GM12891 (cell line): ENCODE results near the gene PDXK.

ENCODE experiments used
- DNase-seq: peaks from one replicate; pipeline ENCODE4 v3.0.0; 2011; ENCODE audit warnings: low spot score; ENCODE audit not compliant: insufficient read length
- FAIRE-seq: peaks from 2 replicates; lab custom pipeline; 2011; peaks lifted over from hg19 to GRCh38; lab: Jason Lieb, UNC
- PAX5 ChIP-seq: IDR thresholded peaks from 2 replicates; pipeline ENCODE4 v1.6.1; 2011; ENCODE audit warnings: low read length, moderate library complexity, mild to moderate bottlenecking; ENCODE audit not compliant: insufficient read depth, severe bottlenecking
- POLR2A ChIP-seq: IDR thresholded peaks from 2 replicates; pipeline ENCODE4 v1.6.1; 2011; ENCODE audit warnings: low read depth, low read length, control low read depth
- POLR2AphosphoS5 ChIP-seq: IDR thresholded peaks from 2 replicates; pipeline ENCODE4 v1.6.1; 2011; ENCODE audit warnings: low read depth, low read length, control low read depth
- POU2F2 ChIP-seq: IDR thresholded peaks from 2 replicates; pipeline ENCODE4 v1.6.1; 2011; ENCODE audit warnings: low read depth, mild to moderate bottlenecking, control low read depth, low read length, moderate library complexity
- SPI1 ChIP-seq: IDR thresholded peaks from 2 replicates; pipeline ENCODE4 v1.6.1; 2011; ENCODE audit warnings: low read depth, low read length, control low read depth
- TAF1 ChIP-seq: IDR thresholded peaks from 2 replicates; pipeline ENCODE4 v1.6.1; 2011; ENCODE audit warnings: low read depth, low read length, control low read depth

Gene PDXK

GRCh38 chr21:43731891-43732711, 13.2 kb downstream of the PDXK start:
- FAIRE-seq (no peak), DNase-seq (no peak)
- no peak for TF ChIP-seq SPI1
- no peak for TF ChIP-seq POLR2AphosphoS5
- TF ChIP-seq POU2F2: no peak
- no peak for TF ChIP-seq POLR2A
- TF ChIP-seq PAX5: no peak

- no peak for DNase-seq
- TF ChIP-seq POU2F2 (no peak), TAF1 (no peak), SPI1 (no peak), PAX5 (no peak), POLR2A (no peak), POLR2AphosphoS5 (no peak)
- FAIRE-seq: no peak
These were observed 14.1 kb downstream of the PDXK start for GRCh38 chr21:43733060-43733459.

DNA sequence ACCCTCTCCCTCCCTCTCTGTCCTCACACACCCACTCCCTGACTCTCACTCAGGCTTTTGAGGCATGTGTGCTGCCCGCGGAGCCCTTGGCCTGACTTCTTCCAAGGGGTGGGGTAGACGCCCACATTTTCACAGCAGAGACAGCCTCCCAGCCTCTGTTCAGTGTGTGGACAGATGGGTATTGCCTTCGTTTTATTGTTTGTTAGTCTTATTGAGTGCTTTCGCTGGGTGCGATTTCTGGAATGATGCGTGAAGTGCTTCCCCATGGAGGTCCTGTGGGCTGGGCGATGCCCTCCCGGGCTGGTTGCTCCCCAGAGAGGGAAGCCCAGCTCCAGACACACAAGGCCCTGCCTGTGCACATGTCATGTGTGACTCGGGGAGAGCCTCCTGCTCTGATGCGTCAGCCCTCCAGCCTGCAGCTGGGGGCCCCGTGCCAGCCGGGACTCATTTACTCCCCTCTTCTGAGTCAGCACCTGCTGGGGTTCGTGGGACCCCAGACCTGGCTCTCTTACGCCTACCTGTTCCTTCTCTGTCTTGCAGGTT, 14.7 kb downstream of the PDXK start:
- TF ChIP-seq POLR2AphosphoS5 (no peak), POLR2A (no peak), TAF1 (no peak)
- DNase-seq (no peak), FAIRE-seq (no peak)

- DNase-seq (no peak), FAIRE-seq (no peak)
These were observed 15.4 kb downstream of the PDXK start for GRCh38 chr21:43734131-43734927.

DNA sequence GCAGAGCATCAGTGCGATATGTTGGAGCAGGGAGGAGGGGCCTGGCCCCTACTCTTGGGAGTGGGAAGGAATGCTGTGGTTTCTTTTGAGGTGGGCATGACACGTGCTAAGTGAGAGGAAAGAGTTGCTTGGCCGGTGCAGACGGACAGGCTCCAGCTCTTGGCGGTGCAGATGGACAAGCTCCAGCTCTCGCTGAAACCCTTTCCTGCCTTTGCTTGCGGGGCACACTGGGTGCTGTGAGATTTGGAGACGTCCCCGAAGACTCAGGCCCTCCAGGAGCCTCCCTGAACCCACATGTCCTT, 15.9 kb downstream of the PDXK start:
- TF ChIP-seq POU2F2 (no peak), PAX5 (no peak), POLR2A (no peak), SPI1 (no peak), TAF1 (no peak), POLR2AphosphoS5 (no peak)
- FAIRE-seq (no peak), DNase-seq (no peak)

More at GRCh38 chr21:43734131-43734927, 15.4 kb downstream of the PDXK start:
- TF ChIP-seq SPI1 (no peak), TAF1 (no peak), POU2F2 (no peak), PAX5 (no peak), POLR2AphosphoS5 (no peak)

DNA sequence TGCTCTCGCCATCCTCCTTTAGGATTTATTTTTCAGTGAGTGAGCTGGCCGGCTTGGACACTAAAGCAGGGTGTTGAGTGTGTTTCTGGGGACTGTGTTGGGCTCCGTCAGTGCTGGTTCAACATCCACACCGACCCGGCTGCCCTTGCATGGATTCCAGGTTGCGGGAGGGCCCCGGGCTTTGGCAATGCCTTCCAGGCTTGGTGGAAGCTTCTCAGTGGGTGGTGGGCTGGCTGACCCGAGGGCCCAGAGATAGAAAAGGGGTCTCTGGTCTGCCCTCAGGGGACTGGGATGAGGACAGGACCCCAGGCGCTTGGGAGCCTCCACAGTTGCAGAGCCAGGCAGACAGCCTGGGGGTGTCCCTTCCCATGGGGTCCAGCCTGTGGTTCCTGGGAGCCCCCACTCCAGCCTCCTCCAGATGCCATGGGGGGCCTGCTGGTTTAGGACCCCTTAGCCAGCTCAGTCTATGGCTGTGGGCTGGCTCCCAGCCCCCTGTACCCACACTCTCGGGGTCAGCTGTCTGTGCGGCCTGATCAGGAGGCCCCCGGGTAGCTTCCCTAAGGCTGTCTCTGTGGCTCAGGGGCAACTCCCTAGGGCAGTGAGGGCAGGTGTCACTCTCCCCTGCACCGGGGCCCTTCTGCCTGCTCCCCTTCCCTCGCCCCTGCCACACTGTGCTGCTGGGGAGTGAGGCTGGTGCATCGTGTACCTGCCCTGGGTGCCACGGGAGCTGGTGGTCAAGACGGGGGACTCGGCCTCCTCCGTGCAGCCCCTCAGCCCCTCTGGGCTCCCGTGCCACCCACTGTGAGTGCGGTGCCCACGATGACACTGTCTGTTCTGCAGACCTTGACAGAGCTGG, 16.5 kb downstream of the PDXK start:
- TF ChIP-seq SPI1 (no peak), PAX5 (no peak), POLR2A (no peak), POLR2AphosphoS5 (no peak), POU2F2 (no peak), TAF1 (no peak)
- FAIRE-seq: no peak
- no peak for DNase-seq

- DNase-seq: no peak
- no peak for FAIRE-seq
- TF ChIP-seq POLR2AphosphoS5 (no peak), POU2F2 (no peak), TAF1 (no peak), SPI1 (no peak), POLR2A (no peak), PAX5 (no peak)
These were observed 17.4 kb downstream of the PDXK start for GRCh38 chr21:43736224-43736883.

DNA sequence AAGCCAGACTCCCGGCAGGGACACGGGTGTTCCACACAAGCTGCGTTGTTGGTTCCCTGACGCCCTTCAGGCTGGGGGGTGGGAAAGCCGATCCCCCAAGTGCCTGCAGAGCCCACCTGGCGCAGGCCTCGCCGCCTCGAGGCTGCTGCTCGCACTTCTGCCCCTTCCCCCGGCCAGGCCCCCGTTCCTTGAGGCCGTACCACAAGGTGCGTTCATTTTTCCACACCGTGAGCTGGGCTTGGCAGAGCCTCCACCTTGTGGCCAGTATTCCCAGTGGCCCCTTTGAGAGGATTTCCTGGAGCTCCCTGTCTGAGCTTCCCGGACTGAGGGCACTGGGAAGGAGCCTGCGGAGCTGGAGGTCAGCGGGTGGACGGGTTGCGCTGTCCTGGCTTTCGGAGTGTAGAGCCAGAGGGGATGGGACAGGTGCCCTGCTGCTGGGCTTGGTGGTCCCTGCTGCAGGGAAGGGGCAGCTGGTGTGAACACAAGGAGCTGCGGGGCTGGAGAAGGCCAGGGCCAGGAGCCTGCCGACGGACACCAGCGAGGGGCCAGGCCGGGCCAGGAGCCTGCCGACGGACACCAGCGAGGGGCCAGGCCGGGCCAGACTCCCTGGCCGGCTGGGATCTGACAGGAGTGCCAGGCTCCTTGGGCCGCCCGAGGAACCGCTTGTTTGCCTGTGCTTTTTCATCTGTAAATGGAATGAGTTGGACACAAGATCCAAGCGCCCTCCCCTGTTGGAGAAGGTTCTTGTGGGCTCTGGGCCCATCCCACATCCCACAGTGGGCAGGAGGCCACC, 18.4 kb downstream of the PDXK start:
- no peak for FAIRE-seq
- no peak for DNase-seq
- TF ChIP-seq POU2F2 (no peak), PAX5 (no peak), TAF1 (no peak), SPI1 (no peak), POLR2A (no peak), POLR2AphosphoS5 (no peak)
